HG03520 (cell line): Measurements from ENCODE around the gene SWAP70.

ENCODE experiments used
- ATAC-seq: cut with Tn5 transposase; IDR thresholded peaks from one replicate; pipeline ENCODE4 v1.9.1; 2021; ENCODE audit warnings: mild to moderate bottlenecking, moderate library complexity; ENCODE audit not compliant: unreplicated experiment

SWAP70 gene

GRCh38 chr11:9651481-9651880 lies 12.4 kb upstream of the SWAP70 start:
- no peak for ATAC-seq

- ATAC-seq, result no peak
These were observed 11.8 kb upstream of the SWAP70 start for GRCh38 chr11:9651899-9652748.

GRCh38 chr11:9653871-9654270 lies 10.0 kb upstream of the SWAP70 start:
- no peak for ATAC-seq

- no peak for ATAC-seq
These were observed 7.0 kb upstream of the SWAP70 start for GRCh38 chr11:9656864-9657263.

GRCh38 chr11:9657531-9657930 lies 6.3 kb upstream of the SWAP70 start:
- no peak for ATAC-seq

- ATAC-seq, result no peak
These were observed 3.0 kb upstream of the SWAP70 start for GRCh38 chr11:9660886-9661285.

- no peak for ATAC-seq
These were observed 1.6 kb upstream of the SWAP70 start for GRCh38 chr11:9662273-9662672.

- peak; percentile 26 for ATAC-seq
These were observed 647 bp downstream of the SWAP70 start for GRCh38 chr11:9664276-9665171.

- no peak for ATAC-seq
These were observed 1.9 kb downstream of the SWAP70 start for GRCh38 chr11:9665749-9666148.

GRCh38 chr11:9669954-9670353 lies 6.1 kb downstream of the SWAP70 start:
- ATAC-seq, result no peak

- ATAC-seq, result no peak
These were observed 8.5 kb downstream of the SWAP70 start for GRCh38 chr11:9672288-9672916.

GRCh38 chr11:9672918-9673317 lies 9.0 kb downstream of the SWAP70 start:
- no peak for ATAC-seq

GRCh38 chr11:9675691-9676090 lies 11.8 kb downstream of the SWAP70 start:
- no peak for ATAC-seq

- ATAC-seq, result no peak
These were observed 14.1 kb downstream of the SWAP70 start for GRCh38 chr11:9677951-9678350.

- ATAC-seq, result no peak
These were observed 14.7 kb downstream of the SWAP70 start for GRCh38 chr11:9678576-9678975.

- no peak for ATAC-seq
These were observed 16.2 kb downstream of the SWAP70 start for GRCh38 chr11:9680028-9680427.

GRCh38 chr11:9681583-9682372 lies 17.9 kb downstream of the SWAP70 start:
- no peak for ATAC-seq

GRCh38 chr11:9687711-9688477 lies 24.0 kb downstream of the SWAP70 start:
- ATAC-seq, result no peak

GRCh38 chr11:9688716-9689511 lies 25.0 kb downstream of the SWAP70 start:
- peak; percentile 62 for ATAC-seq
